ENCODE data around the gene KDM2B.

DNA sequence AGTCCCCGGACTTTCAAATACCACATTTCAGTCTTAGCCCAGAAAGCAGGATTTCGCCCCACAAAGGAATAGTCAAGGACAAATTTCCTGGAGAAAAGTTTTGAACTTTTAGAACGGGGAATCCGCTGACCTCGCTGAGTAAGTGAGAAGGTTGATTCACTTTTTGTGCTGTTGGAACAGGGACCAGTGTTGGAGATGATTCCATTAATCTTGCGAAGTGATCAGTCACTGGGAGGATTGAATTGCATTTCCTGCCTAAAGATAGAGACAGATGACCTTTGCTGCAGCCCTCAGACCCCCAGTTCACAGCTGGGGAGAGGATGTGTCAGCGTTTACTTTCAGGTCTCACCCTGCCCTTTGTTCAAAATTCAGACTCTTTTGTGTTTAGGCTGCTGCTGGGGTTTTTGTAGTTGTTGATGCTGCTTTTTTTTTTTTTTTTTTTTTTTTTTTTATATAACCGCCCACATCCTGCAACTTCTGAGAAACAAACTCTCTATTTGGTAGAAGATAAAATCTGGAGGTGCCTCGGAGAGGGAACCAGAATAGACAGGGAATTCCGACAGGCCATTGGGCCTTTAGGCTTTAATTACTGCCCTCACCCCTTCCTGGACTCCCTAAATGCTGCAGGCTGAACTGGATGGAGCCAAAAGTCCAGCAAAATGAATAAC is 9.8 kb upstream of the KDM2B start:
- TF ChIP-seq, protein P1, sequence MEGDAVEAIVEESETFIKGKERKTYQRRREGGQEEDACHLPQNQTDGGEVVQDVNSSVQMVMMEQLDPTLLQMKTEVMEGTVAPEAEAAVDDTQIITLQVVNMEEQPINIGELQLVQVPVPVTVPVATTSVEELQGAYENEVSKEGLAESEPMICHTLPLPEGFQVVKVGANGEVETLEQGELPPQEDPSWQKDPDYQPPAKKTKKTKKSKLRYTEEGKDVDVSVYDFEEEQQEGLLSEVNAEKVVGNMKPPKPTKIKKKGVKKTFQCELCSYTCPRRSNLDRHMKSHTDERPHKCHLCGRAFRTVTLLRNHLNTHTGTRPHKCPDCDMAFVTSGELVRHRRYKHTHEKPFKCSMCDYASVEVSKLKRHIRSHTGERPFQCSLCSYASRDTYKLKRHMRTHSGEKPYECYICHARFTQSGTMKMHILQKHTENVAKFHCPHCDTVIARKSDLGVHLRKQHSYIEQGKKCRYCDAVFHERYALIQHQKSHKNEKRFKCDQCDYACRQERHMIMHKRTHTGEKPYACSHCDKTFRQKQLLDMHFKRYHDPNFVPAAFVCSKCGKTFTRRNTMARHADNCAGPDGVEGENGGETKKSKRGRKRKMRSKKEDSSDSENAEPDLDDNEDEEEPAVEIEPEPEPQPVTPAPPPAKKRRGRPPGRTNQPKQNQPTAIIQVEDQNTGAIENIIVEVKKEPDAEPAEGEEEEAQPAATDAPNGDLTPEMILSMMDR (IDR thresholded peaks at IDR 0.05), result no peak
- TF ChIP-seq EP300 (IDR thresholded peaks at IDR 0.05), result no peak
- TF ChIP-seq POLR2AphosphoS5 (IDR thresholded peaks at IDR 0.05), result no peak
- TF ChIP-seq POLR2A (IDR thresholded peaks at IDR 0.05; ENCODE audit: low read depth), result no peak

All from esophagus muscularis mucosa (tissue), 4 donors.